ENCODE measurements around the gene EHF. TPM values are rescaled to one million over a fixed set of nuclear protein-coding genes. Genes with fewer than 3 reads are reported as not detected.

The EHF gene
- total RNA-seq, 1 donor from 2014 or later, result not detected

DNA sequence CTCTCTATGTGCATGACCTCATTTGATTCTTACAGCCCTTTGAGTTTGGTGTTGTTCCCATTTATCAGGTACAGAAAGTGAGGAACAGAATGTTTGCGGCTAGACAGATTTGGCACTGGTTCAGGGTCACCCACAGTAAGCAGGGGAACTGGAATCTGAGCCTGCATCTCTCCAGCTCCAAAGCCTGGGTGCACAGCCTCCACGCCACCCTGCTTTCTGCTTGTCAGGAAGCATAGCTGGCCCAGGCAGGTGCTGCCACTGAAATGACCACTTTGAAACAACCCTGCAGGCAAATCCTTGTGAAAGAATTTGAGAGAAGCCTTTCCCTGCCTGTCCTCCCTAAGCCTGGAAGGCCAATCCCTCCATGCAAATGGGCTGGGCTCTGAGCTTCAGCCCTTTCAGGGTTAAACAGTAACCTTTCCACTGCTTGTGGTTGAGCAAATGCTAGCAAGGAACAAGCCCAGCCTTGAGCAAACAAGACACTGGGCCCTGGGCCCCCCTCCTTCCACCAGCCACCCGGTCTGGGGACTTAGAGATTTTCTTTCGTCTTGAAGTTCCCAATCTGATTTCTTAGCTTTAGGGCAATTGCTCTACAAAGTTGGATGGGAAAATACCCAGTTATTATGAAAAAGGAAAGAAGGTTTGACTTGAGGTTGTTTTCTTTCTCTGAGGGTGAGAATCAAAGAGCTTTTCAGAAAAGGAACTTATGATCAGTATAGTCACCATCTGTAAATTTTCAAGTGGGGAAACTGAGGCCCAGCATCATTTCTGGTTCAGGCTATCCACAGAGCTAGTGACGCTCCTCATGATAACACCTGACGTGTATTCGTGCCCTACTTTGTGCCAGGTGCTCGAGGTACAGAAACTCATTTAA, 19.4 kb downstream of the EHF start:
- TF ChIP-seq, protein P1, sequence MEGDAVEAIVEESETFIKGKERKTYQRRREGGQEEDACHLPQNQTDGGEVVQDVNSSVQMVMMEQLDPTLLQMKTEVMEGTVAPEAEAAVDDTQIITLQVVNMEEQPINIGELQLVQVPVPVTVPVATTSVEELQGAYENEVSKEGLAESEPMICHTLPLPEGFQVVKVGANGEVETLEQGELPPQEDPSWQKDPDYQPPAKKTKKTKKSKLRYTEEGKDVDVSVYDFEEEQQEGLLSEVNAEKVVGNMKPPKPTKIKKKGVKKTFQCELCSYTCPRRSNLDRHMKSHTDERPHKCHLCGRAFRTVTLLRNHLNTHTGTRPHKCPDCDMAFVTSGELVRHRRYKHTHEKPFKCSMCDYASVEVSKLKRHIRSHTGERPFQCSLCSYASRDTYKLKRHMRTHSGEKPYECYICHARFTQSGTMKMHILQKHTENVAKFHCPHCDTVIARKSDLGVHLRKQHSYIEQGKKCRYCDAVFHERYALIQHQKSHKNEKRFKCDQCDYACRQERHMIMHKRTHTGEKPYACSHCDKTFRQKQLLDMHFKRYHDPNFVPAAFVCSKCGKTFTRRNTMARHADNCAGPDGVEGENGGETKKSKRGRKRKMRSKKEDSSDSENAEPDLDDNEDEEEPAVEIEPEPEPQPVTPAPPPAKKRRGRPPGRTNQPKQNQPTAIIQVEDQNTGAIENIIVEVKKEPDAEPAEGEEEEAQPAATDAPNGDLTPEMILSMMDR (IDR thresholded peaks at IDR 0.05), result no peak
- Mint-ChIP-seq H3K36me3 (ENCODE audit: low read depth) (no peaks in the 10 kb centered on the region), H3K27ac (ENCODE audit: unreplicated experiment) (no peak overlapping the region), H3K27me3 (ENCODE audit: low read depth) (no peaks in the 10 kb centered on the region), H3K4me1 (ENCODE audit: low read depth) (peaks cover 28% of the 10 kb centered on the region), H3K9me3 (ENCODE audit: low read depth) (no peaks in the 10 kb centered on the region), H3K4me3 (ENCODE audit: unreplicated experiment) (no peak overlapping the region)
- DNase-seq (ENCODE audit: low spot score), result no peak

GRCh38 chr11:34640924-34641275, 20.0 kb downstream of the EHF start:
- no peak for DNase-seq (ENCODE audit: low spot score)
- H3K27me3 Mint-ChIP-seq (ENCODE audit: low read depth), result no peaks in the 10 kb centered on the region
- H3K36me3 Mint-ChIP-seq (ENCODE audit: low read depth), result no peaks in the 10 kb centered on the region
- H3K27ac Mint-ChIP-seq (ENCODE audit: unreplicated experiment), result no peak overlapping the region
- no peaks in the 10 kb centered on the region for H3K9me3 Mint-ChIP-seq (ENCODE audit: low read depth)
- H3K4me1 Mint-ChIP-seq (ENCODE audit: low read depth), result peaks cover 33% of the 10 kb centered on the region
- TF ChIP-seq, protein P1 (IDR thresholded peaks at IDR 0.05), result no peak
- H3K4me3 Mint-ChIP-seq (ENCODE audit: unreplicated experiment), result no peak overlapping the region

DNA sequence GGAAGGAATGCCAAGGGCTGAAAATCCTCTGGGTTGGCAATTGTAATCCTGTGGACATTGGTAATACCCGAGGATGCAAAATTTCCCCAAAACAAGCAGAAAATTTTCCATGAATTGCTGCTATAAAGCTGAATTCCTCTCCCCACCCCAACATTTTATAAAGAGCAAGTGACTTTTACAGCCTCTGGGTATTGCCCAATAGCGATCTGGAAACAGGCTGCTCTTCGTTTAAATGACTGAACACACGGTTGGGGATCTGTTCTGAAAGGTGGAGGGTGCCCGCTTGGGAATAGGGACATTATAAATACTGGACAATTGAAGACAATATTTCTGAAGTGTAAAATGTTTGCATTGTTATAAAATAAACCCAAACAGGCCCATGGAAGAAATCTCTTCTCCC, 20.6 kb downstream of the EHF start:
- Mint-ChIP-seq H3K36me3 (ENCODE audit: low read depth) (no peaks in the 10 kb centered on the region), H3K4me1 (ENCODE audit: low read depth) (peaks cover 34% of the 10 kb centered on the region), H3K4me3 (ENCODE audit: unreplicated experiment) (no peak overlapping the region), H3K27ac (ENCODE audit: unreplicated experiment) (no peak overlapping the region), H3K9me3 (ENCODE audit: low read depth) (no peaks in the 10 kb centered on the region), H3K27me3 (ENCODE audit: low read depth) (no peaks in the 10 kb centered on the region)
- DNase-seq (ENCODE audit: low spot score), result no peak
- TF ChIP-seq, protein P1 (IDR thresholded peaks at IDR 0.05), result no peak

DNA sequence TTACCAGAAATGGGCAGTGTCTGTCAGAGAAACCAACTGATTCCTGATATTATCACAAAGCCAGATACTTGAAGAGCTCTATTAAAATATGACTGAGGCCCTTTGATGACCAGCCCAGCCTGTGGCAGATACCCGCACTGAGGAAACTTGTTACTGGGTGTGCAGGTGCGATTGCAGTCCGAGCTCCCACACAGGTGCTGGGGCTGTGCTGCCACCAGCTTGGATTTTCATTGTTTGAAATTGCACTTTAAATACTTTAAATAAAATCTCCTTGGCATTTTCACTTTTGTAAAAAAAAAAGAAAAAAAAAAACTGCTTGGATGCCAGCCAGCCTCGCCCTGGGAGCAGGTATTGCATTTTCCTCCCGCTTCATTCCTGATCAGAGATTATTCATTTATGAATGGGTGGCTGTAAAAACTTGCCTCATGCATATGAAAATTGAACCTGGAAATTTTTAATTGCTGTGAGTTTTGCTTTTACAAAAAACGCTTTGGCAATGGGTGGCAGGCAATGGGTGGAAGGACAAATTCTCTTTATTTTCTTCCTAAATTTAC, 21.2 kb downstream of the EHF start:
- H3K4me1 Mint-ChIP-seq (ENCODE audit: low read depth), result peaks cover 38% of the 10 kb centered on the region
- H3K27me3 Mint-ChIP-seq (ENCODE audit: low read depth), result no peaks in the 10 kb centered on the region
- TF ChIP-seq, protein P1 (IDR thresholded peaks at IDR 0.05), result no peak
- H3K27ac Mint-ChIP-seq (ENCODE audit: unreplicated experiment), result no peak overlapping the region
- H3K9me3 Mint-ChIP-seq (ENCODE audit: low read depth), result no peaks in the 10 kb centered on the region
- DNase-seq (ENCODE audit: low spot score), result no peak
- no peak overlapping the region for H3K4me3 Mint-ChIP-seq (ENCODE audit: unreplicated experiment)
- no peaks in the 10 kb centered on the region for H3K36me3 Mint-ChIP-seq (ENCODE audit: low read depth)

- Mint-ChIP-seq H3K27ac (ENCODE audit: unreplicated experiment) (no peak overlapping the region), H3K9me3 (ENCODE audit: low read depth) (no peaks in the 10 kb centered on the region), H3K4me1 (ENCODE audit: low read depth) (peaks cover 43% of the 10 kb centered on the region), H3K4me3 (ENCODE audit: unreplicated experiment) (no peak overlapping the region), H3K36me3 (ENCODE audit: low read depth) (no peaks in the 10 kb centered on the region), H3K27me3 (ENCODE audit: low read depth) (no peaks in the 10 kb centered on the region)
- TF ChIP-seq, protein P1 (IDR thresholded peaks at IDR 0.05), result no peak
- DNase-seq (ENCODE audit: low spot score), result no peak
Measured at GRCh38 chr11:34642873-34643272, 22.0 kb downstream of the EHF start.

All from chondrocyte (in vitro differentiated cells).